Activated CD8-positive, alpha-beta memory T cell treated with anti-CD3 and anti-CD28 coated beads, Interleukin-2, amount 50 U/mL, for 4 hours (primary cell): ENCODE measurements around the gene DOCK10.

Source experiments
- DNase-seq: peaks from one replicate; pipeline ENCODE4 v3.0.0-alpha.2; 2020

DOCK10 gene

GRCh38 chr2:224753743-224754540 is 288.3 kb downstream of the DOCK10 start:
- DNase-seq: no peak

- no peak for DNase-seq
Observed at GRCh38 chr2:224751996-224752698, 290.1 kb downstream of the DOCK10 start.

GRCh38 chr2:224749136-224749535 is 293.1 kb downstream of the DOCK10 start:
- DNase-seq: no peak

GRCh38 chr2:224747765-224748164 is 294.5 kb downstream of the DOCK10 start:
- DNase-seq: no peak

GRCh38 chr2:224736227-224736626 is 306.0 kb downstream of the DOCK10 start:
- no peak for DNase-seq

- no peak for DNase-seq
Observed at GRCh38 chr2:224734949-224735348, 307.3 kb downstream of the DOCK10 start.

- no peak for DNase-seq
Observed at GRCh38 chr2:224731665-224732064, 310.6 kb downstream of the DOCK10 start.

GRCh38 chr2:224729435-224729834 is 312.8 kb downstream of the DOCK10 start:
- DNase-seq: no peak

- no peak for DNase-seq
Observed at GRCh38 chr2:224724331-224724730, 317.9 kb downstream of the DOCK10 start.

GRCh38 chr2:224723586-224724217 is 318.6 kb downstream of the DOCK10 start:
- DNase-seq: no peak

GRCh38 chr2:224722770-224723169 is 319.5 kb downstream of the DOCK10 start:
- no peak for DNase-seq

GRCh38 chr2:224722250-224722649 is 320.0 kb downstream of the DOCK10 start:
- DNase-seq: no peak

GRCh38 chr2:224716921-224717320 is 325.3 kb downstream of the DOCK10 start:
- DNase-seq: no peak

GRCh38 chr2:224716201-224716600 is 326.1 kb downstream of the DOCK10 start, which contains the start of gene CCDC195:
Gene CCDC195, minus strand, starts transcription at chr2:224716365. Its CDS starts 0 bp downstream, at chr2:224716365.
- no peak for DNase-seq
